IPS-15b (cell line): ENCODE results near the gene GOLGA8O.
"Not testable (repeated sequence)": the region's sequence is repeated elsewhere in the genome, so short reads cannot be mapped to it uniquely, and the experiment has no call there.

Source experiments
- H3K27me3 ChIP-seq: one replicate; pipeline ENCODE4 v1.6.1; 2013; ENCODE audit warnings: low read length; ENCODE audit not compliant: control insufficient read depth, insufficient read depth
- H3K36me3 ChIP-seq: one replicate; pipeline ENCODE4 v1.6.1; 2013; ENCODE audit warnings: low read length; ENCODE audit not compliant: control insufficient read depth, insufficient read depth
- H3K4me1 ChIP-seq: one replicate; pipeline ENCODE4 v1.6.1; 2013; ENCODE audit warnings: mild to moderate bottlenecking, low read length; ENCODE audit not compliant: control insufficient read depth, insufficient read depth
- H3K4me3 ChIP-seq: one replicate; pipeline ENCODE4 v1.5.1; 2013; ENCODE audit warnings: low read depth, low read length
- H3K9ac ChIP-seq: one replicate; pipeline ENCODE4 v1.6.1; 2013; ENCODE audit warnings: low read depth, mild to moderate bottlenecking, low read length
- H3K9me3 ChIP-seq: one replicate; pipeline ENCODE4 v1.6.1; 2013; ENCODE audit warnings: mild to moderate bottlenecking, low read length; ENCODE audit not compliant: control insufficient read depth, insufficient read depth

The GOLGA8O gene

GRCh38 chr15:32407903-32408302 lies 47.5 kb downstream of the GOLGA8O start:
- H3K4me1 ChIP-seq, H3K9ac ChIP-seq, H3K27me3 ChIP-seq, H3K9me3 ChIP-seq, H3K4me3 ChIP-seq, H3K36me3 ChIP-seq: not testable (repeated sequence)

DNA sequence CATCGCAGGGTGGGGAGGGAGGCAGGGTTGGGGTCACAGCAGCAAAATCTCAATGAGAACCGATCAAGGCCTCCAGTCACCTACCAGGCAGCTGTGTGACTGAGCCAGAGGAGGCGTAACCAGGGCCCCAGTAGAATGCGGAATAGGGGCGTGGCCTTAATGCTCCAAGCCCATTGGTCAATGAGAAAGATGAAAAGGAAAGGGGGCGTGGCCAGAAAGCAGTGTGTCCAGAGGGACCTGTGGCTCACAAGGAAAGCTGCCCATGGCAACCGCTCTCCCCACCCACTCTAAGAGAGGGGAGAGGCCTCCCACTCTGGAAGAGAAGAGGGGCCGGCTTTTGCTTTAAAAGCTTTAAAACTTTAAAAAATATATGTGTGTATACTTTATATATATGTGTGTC lies 52.2 kb downstream of the GOLGA8O start, which contains the start of gene GOLGA8K:
Gene GOLGA8K, minus strand, starts transcription at position 101 of the 400 bp plus-strand sequence. Its CDS starts 98 bp downstream, at position 3.
- not testable (repeated sequence) for H3K36me3 ChIP-seq, H3K9me3 ChIP-seq, H3K4me1 ChIP-seq, H3K4me3 ChIP-seq, H3K9ac ChIP-seq, H3K27me3 ChIP-seq

GRCh38 chr15:32396522-32396921 lies 58.9 kb downstream of the GOLGA8O start:
- H3K9ac ChIP-seq, H3K9me3 ChIP-seq, H3K4me3 ChIP-seq, H3K36me3 ChIP-seq, H3K4me1 ChIP-seq, H3K27me3 ChIP-seq: not testable (repeated sequence)
